D341Med (cell line): ENCODE results near the gene RITA1.
A peak's percentile ranks its signal among the peaks of the same experiment; 100 is the strongest.
"Not testable (repeated sequence)": the region's sequence is repeated elsewhere in the genome, so short reads cannot be mapped to it uniquely, and the experiment has no call there.

Experiments
- DNase-seq: peaks from one replicate; pipeline ENCODE4 v3.0.0; 2012; ENCODE audit warnings: low spot score

Gene RITA1, protein sequence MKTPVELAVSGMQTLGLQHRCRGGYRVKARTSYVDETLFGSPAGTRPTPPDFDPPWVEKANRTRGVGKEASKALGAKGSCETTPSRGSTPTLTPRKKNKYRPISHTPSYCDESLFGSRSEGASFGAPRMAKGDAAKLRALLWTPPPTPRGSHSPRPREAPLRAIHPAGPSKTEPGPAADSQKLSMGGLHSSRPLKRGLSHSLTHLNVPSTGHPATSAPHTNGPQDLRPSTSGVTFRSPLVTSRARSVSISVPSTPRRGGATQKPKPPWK

DNA sequence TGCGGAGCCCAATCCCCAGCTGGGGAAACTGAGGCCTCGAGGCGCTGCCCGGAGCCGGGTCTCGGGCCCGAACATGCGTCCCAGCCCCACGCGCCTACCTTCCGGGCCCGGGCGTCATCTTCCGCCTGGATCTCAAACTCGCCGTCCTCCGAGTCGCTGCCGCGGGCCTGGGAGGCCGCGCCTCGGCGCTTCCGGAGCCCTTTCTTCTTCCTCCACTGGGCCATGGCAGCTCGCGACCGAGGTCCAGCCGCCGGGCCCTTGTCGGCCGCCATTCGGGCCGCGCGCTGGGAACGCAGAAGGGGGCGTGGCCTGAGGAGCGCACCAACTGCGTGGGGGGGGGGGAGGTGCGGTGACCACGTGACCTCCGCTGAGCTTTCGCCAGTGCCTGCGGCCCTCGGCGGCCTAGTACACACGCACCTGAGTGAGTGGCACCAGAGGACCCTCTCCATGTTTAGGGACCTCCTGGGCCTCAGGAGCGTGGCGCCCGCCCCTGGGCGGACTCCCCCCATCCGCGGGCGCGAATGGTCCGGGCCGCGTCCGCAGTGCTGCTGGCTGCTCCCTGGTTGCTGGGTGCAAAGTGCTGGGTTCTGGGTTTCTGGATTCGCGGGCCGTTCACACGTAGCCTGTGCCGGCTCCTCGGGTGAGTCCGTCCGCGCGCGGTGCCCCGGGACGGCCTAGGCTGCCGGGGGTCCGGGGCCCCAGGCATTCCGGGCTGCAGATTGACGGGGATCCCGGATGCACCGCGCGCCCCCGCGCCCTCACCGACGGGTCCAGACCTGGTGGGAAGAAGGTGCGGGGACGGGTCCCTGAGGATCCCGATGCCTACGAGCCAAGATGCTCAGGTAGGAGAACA lies at the start of gene RITA1, which contains the start of gene DDX54:
Gene RITA1 (plus strand): TSS at position 542 of the 853 bp plus-strand sequence. CDS start 1,026 bp downstream, outside the sequence.
Gene DDX54 (minus strand): TSS at position 299 of the 853 bp plus-strand sequence. CDS start 27 bp downstream, at position 272.
- DNase-seq, result peak; percentile 91

DNA sequence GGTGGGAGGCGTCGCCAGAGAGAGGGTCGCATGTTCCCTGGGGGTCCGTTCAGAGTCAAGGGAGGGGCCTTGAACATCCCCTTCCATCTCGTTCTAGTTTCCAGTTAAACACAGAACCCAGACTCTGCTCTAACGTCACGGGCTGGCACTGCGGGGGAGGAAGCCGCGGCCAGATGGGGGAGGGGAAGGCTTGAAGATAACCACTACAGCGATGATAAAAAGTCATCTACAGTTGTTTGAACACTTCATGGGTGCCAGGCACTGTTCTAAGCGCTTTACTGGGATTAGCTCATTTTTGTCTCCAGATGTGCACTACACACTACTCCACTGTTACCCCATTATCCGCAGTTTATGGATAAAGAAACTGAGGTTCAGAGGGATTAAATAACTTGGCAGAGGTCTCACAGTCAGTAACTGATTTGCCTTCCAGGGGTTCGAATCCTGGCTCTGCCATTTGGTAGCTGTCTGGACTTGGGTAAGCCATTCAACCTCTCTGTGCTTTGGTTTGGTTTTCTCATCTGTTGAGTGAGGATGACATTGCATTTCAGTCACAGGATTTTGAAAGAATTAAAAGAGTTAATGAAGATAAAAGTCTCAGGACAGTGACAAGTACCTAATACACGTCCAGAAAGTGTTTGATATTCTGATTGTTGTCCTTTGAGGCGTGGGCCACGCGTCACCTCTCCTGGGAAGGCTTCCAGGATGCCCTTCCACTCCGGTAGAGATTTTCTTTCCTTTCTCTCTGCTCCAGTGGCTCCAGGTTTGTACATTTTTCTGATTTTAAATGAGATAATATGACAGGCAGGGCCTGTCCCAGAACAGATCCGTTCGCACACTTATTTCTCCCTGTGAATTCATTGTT lies 49.2 kb upstream of the RITA1 start:
- DNase-seq, result no peak

DNA sequence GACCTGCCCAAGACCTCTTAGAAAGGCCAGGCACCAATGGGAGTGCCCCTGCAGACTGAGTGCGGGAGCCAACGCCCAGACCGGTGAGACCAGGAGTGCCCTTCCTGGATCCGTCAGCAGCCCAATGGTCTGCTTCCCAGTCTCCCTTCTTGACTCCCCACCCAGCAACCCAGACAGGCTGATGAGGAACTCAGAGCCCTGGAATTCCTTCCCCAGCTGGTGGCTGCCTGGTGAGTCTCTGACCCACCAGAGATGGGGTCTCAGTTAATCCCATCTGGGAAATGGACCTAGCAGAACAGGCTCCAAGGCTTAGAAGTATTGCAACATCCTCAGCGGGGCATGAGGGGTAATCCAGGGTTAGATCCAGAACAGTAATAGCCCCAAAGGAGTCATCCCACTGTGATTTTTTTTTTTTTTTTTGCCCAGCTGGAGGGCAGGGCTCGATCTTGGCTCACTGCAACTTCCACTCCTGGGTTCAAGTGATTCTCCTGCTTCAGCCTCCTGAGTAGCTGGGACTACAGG lies 48.5 kb upstream of the RITA1 start:
- no peak for DNase-seq

DNA sequence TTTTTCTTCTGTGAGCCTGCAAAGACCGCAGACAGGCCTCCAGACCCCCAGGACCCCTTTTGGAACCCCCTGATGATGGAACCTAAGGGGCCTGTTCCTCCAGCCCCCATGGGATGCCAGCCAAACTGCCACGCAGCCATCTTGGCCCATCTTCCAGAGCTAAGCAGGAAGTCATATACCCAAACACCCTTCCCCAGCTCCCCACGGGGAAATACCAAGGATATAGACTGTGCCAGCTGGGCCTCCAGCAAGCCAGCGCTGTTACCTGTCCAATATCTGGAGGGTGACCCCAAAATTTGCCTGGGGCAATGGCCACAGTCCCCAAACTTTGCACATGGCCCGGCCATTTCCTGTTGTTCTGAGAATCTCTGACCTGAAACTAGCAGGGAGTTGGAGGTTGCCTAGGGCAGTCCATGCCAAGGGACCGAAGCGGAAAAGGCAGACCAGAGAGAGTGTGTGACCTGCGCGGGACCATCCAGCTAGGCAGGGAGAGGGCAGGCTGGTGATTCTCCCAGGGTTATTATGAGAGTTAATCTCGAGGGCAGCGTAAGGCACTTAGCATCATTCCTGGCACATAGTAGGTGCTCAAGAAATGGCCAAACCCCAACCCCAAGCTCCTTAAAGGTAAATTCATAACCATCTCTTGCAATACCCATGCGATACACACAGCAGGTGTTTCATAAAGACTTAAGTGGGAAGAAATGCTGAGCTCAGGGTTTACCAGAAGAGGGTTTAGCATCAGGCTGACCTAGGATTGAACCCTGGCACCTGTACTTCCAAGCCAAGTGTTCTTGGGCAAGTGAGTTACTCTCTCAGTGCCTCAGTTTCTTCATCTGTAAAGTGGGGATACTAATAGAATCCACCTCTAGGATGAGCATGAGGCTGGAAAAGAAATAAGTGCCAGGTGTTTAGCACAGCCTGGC lies 47.4 kb upstream of the RITA1 start:
- DNase-seq, result no peak

DNA sequence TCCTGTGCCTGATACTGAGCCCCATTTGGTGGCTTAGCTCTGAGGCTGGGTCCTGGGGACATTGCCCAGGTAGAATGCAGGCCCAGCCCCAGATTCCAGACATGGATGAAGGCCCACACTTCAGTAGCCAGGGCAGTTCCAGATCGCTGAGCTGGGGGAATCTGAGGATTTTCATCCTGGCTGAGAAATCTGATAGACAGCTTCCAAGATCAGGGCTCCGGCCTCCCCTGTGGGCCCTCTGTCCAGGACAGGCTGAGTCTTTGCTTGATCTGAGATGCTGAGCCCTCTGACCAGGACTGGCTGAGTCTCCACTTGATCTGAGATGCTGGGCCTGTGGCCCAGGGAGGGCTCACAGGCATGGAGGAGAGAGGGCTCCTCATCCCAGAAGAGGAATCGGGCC lies 46.7 kb upstream of the RITA1 start:
- no peak for DNase-seq

DNA sequence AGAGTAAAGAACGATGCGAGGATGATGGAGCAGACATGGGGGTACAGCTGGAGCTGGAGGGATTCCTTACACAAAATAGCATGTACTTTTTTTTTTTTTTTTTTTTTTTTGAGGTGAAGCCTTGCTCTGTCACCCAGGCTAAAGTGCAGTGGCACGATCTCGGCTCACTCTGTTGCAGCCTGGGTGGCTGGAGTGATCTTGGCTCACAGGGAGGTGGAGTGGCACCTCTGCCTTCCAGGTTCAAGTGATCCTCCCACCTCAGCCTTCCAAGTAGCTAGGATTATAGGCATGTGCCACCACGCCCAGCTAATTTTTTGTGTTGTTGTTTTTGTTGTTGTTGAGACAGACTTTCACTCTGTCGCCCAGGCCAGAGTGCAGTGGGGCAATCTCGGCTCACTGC lies 44.8 kb upstream of the RITA1 start:
- DNase-seq, result no peak

DNA sequence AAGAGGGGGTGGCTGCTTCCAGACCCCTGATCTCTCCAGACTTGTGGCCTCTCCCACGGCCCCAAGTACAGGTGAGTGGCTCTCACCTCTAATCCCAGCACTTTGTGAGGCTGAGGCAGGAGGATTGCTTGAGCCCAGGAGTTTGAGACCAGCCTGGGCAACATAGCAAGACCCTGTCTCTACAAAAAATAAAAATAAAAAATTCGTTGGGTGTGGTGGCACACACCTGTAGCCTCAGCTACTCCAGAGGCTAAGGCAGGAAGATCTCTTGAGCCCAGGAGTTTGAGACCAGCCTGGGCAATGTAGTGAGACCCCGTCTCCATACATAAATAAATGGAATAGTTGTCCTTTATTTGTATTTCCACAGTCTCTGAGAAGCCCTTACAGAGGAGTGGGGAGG lies 43.8 kb upstream of the RITA1 start:
- DNase-seq, result not testable (repeated sequence)

DNA sequence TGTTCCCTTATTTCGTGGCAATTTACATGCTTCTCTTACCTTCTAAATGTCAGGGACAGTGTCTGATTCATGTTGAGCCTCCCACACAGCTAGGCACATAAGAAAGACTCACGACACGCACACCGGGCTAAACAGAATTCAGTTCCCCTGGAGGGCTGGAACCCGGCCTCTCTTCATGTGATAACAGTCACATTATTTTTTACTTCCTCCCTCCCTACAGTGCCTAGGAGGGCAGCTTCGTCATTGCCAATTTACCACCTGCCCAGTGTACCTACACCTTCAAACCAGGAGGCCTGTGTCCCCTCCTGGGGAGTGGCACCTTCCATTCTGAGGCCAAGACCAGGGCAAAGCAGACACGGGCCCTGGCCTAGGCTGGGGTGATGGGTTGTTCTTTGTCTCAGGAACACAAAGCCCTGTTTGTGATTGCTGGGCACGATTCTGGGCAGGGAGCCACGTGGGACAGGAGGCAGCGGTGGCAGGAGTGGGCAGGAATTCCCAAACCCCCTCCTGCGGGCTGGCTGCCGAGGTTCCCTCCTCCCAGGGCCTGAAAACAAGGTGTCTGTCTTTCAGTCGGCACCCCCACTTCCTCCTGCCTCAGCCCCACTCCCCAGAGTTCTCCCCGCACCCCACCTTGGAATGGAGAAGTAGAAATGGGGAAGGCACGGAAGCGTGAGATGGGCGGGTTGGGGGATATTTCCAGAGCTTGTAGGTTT lies 43.2 kb upstream of the RITA1 start:
- peak; percentile 14 for DNase-seq

DNA sequence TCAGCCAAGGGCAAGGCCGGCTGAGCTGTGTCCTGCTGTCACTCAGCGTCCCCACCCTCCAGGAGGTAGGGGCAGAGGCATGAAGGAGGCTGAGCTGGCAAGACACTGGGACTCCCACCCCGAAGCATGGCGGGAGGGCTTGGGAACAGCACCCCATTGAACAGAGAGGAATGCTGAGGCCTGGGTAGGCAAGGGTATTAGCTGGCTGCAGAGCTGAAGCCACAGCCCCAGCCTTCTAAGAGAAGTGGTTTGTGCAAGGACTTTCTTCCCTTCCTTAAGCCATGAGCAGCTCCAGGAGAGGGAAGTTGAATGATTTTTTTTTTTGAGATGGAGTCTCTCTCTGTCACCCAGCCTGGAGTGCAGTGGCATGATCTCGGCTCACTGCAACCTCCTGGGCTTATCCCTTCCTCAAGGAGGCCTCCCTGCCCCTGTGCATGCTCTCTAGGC lies 42.6 kb upstream of the RITA1 start:
- no peak for DNase-seq

DNA sequence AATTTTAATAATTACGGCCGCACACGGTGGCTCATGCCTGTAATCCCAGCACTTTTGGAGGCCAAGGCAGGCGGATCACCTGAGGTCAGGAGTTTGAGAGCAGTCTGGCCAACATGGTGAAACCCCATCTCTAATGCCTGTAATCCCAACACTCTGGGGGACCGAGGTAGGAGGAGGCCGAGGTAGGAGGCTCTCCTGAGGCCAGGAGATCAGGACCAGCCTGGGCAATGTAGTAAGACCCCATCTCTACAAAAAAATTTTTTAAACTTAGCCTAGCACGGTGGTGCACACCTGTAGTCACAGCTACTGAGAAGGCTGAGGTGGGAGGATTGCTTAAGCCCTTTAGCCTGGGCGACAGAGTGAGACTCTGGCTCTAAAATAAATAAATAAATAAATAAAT lies 41.6 kb upstream of the RITA1 start:
- no peak for DNase-seq

DNA sequence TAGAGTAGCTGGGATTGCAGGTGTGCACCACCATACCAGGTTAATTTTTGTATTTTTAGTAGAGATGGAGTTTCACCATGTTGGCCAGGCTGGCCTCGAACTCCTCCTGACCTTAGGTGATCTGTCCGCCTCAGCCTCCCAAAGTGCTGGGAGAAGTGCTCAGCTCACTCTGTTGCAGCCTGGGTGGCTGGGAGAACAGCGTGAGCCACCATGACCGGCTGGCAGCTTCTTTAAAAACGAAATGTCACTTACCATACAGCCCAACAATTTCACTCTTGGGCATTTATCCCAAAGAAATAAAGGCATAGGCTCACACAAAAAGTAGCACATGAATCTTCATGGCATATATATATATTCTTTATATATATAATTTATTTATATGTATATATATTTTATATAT lies 40.7 kb upstream of the RITA1 start:
- DNase-seq, result no peak

DNA sequence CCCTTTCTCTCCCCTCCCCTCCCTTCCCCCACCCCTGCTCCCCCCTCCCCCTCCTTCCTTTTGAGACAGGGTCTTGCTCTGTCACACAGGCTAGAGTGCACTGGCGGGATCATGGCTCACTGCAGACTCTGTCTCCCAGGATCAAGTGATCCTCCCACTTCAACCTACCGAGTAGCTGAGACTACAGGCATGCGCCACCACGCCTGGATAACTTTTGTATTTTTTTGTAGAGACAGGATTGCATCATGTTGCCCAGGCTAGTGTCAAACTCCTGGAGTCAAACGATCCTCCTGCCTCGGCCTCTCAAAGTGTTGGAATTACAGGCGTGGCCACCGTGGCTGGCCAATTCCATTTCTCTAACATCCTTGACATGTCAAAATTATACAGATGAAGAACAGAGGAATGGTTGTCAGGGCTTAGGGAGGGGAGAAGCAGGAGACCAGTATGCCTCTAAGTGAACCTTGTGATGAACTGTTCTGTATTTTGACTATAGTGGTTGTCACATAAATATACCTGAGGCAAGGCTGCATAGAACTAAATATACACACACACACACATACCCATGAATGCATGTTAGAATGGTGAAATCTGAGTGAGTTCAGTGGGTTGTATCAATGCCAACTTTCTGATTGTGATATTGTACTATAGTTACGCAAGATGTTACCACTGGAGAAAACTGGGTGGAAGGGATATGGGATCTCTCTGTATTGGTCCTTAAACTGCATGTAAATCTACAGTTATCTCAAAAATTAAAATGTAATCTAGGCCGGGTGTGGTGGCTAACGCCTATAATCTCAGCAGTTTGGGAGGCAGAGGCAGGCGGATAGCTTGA lies 39.6 kb upstream of the RITA1 start:
- no peak for DNase-seq

DNA sequence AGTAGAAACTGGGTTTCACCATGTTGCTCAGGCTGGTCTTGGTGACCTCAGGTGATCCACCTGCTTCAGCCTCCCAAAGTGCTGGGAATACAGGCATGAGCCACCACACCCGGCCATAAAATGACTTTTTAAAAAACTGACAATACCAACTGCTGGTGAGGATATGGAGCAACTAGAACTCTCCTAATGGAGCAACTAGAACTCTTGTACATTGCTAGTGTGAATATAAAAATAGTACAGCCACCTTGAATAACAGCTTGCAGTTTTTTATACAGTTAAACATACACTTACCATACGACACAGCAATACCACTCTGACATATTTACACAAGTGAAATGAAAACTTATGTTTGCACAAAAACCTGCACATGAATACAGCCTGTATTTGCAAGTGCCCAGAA lies 38.5 kb upstream of the RITA1 start:
- no peak for DNase-seq

DNA sequence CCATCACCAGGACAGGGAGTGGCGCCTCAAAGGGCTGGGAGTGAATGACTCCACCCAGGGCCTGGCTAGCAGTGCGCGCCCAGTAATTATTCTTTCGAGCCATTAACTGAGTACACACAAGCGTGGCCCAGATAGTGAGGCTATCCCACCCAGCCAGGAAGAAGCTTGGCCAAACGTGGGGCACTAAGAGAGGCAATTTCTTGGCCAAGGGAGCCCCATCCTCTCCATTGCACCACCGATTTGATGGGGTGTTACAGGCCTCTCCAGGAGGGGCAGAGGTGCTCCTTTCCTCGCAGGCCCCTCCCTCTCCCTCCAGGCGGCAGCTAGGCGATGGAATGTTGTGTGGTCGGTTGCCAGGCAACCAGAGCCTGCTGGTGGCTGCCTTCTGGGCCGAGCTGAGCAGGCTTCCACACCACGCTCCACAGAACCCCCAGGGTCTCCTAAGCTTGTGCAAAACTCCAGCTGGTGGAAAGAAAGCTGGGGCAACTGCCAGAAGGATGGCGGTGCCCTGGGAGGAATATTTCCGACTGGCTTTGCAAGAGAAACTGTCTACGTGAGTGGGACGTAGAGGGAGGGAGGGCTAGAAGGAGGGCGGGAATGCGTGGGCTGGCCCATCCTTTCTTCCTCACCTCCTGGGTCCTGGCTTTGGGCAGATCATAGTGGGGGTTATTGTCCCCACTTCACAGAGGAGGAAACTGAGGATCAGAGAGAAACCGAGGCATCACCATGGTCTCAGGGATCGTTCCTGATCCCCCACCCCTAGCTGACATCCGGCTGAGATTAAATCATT lies 36.0 kb upstream of the RITA1 start, which contains the start of gene CFAP73:
Gene CFAP73 (plus strand): TSS at position 364 of the 790 bp plus-strand sequence. CDS start 134 bp downstream, at position 498.
- peak; percentile 74 for DNase-seq

DNA sequence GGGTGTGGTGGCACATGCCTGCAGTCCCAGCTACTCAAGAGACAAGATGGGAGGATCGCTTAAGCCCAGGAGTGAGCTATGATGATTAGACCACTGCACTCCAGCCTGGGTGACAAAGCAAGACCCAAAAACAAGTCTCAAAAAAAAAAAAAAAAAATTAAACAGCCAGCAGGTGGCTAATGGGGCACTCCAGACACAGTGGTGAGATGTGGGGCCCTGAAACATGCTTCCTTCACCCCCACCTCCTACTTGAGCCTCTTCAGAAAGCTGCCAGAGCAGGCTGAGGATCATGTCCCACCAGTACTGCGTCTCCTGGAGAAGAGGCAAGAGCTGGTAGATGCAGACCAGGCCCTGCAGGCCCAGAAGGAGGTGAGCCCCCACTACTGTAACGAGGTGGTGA lies 33.9 kb upstream of the RITA1 start:
- DNase-seq, result peak; percentile 11

DNA sequence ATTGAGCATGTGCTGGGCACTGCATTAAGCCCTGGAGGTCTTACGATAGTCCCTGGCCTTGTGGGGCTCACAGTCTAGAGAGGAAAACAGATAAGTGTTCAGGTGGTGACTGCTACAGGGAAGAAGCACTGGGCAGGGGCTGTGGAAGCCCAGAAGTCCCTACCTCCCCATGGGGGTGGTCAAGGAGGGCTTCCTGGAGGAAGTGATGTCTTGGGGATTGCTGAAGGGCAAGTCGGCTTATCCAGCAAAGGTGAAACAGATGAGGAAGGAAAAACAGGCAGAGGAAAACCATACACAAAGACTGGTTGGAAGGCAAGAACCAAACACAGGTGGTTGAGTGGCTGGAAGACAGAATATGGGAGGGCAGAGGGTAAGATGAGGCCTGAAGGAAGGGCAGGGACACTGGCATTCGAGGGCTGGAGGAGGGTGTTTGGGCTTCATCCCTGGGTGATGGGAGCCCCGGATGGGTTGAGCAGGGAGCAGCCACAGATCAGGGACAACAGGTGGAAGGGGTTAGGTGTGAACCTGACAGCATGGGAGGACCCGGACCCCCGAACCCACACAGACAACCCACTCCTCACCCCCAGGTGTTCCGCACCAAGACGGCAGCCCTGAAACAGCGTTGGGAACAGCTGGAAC lies 33.2 kb upstream of the RITA1 start:
- DNase-seq, result no peak

DNA sequence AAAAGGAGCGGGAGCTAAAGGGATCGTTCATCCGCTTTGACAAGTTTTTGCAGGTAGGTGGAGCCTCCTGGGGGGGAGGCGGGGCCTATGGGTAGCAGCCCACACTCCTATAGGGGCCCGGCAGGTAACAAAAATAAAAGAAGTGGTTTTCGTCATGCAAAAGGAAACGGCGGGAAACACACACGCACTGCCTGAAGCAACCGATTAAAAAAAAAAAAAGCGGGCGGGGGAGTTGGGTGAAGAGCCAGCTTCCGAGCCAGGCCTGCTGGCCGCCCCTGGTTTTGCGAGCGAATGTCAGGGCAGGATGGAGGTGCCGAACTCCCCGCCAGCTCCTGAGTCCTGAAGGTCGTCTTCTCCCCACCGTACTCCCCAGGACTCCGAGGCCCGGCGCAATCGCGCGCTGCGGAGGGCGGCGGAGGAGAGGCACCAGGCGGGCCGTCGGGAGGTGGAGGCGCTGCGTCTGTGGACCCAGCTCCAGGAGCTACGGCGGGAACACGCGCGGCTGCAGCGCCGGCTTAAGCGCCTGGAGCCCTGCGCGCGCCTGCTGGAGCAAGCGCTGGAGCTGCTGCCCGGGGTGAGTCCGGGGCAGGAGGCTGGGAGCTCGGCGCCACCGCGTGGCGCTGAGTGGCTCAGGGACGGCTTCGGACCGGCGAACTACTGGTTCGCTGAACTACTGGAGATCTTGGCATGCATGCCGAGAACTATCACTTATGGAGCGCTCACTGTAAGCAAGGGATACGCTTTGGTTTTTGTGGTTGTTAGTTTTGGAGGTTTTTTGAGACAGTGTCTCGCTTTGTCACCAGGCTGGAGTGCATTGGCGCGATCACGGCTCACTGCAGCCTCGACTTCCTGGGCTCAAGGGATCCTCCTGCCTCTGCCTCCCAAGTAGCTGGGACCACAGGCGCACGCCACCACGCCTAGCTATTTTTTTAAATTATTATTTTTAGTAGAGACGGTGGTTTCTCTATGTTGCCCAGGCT lies 32.4 kb upstream of the RITA1 start:
- DNase-seq, result peak; percentile 90
